PC-9 (cell line): ENCODE results near the gene KATNBL1.
"Not testable (repeated sequence)": the region's sequence is repeated elsewhere in the genome, so short reads cannot be mapped to it uniquely, and the experiment has no call there.

Experiments used
- CTCF ChIP-seq: fragments of 200-600 bp; sonication (generic); conservative IDR thresholded peaks from 2 replicates; pipeline ENCODE4 v1.6.1; 2017; ENCODE audit warnings: mixed run types, antibody characterized with exemption, mild to moderate bottlenecking, moderate library complexity
- EZH2 ChIP-seq: fragments of 200-600 bp; sonication (generic); IDR thresholded peaks from 2 replicates; pipeline ENCODE4 v1.8.0; 2017; ENCODE audit warnings: antibody characterized with exemption, low read depth

GRCh38 chr15:34121786-34122185 lies 88.1 kb downstream of the KATNBL1 start:
- TF ChIP-seq CTCF, EZH2: not testable (repeated sequence)
